Measurements from ENCODE around the gene SPEF2.

GRCh38 chr5:35736280-35736679 lies 118.6 kb downstream of the SPEF2 start:
- TF ChIP-seq CTCF (conservative IDR thresholded peaks at IDR 0.05; ENCODE audit: low read depth in 2 of 2) (no peak), POLR2AphosphoS5 (IDR thresholded peaks at IDR 0.05; ENCODE audit: low read depth) (no peak), CREB1 (CRISPR knock-in tag; IDR thresholded peaks at IDR 0.05; ENCODE audit: low read depth) (no peak), EZH2 (IDR thresholded peaks at IDR 0.05; ENCODE audit: low read depth, unreplicated experiment) (no peak), JUNB (IDR thresholded peaks at IDR 0.05; ENCODE audit: unreplicated experiment) (no peak), EZH2phosphoT487 (IDR thresholded peaks at IDR 0.05; ENCODE audit: unreplicated experiment) (no peak), REST (IDR thresholded peaks at IDR 0.05; ENCODE audit: unreplicated experiment) (no peak), STAT1 (IDR thresholded peaks at IDR 0.05; ENCODE audit: unreplicated experiment) (no peak), NANOG (IDR thresholded peaks at IDR 0.05; ENCODE audit: borderline replicate concordance) (no peak)
- TF ChIP-seq, protein P1, sequence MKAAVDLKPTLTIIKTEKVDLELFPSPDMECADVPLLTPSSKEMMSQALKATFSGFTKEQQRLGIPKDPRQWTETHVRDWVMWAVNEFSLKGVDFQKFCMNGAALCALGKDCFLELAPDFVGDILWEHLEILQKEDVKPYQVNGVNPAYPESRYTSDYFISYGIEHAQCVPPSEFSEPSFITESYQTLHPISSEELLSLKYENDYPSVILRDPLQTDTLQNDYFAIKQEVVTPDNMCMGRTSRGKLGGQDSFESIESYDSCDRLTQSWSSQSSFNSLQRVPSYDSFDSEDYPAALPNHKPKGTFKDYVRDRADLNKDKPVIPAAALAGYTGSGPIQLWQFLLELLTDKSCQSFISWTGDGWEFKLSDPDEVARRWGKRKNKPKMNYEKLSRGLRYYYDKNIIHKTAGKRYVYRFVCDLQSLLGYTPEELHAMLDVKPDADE (IDR thresholded peaks at IDR 0.05), result no peak
